Measurements from ENCODE around the gene GCN1.

The GCN1 gene

DNA sequence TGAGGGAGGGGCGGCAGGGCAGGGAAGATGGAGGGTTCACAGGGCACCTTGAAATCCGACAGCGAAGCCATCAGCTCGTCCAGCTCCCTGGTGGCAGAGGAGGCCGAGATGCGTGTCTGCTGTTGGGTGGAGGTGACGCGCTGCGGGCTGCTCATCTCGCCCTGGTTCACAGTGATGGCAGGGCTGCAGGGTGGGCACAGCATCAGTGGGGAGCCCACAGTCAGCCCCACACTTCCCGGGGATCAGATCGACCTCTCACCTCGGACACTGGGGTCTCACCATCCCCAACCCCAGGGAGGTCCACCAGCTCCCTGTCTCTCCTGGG, 27.0 kb upstream of the GCN1 start:
- no peak for DNase-seq (ENCODE audit: low spot score)
- peak overlapping the region; percentile 79 for H3K27ac ChIP-seq
- ChIA-PET POLR2A (ENCODE audit: low non-redundant PET) (interaction anchor here (0.7 kb wide), 1 partner anchor 20 kb away, joined by 3 read pairs; the partner anchor contains the start of gene RPLP0), CTCF (interaction anchor here (0.6 to 0.7 kb wide), 2 partner anchors 233 to 845 kb away, joined by 3 to 7 read pairs; no protein-coding TSS in a partner anchor)
- TF ChIP-seq, protein P1, sequence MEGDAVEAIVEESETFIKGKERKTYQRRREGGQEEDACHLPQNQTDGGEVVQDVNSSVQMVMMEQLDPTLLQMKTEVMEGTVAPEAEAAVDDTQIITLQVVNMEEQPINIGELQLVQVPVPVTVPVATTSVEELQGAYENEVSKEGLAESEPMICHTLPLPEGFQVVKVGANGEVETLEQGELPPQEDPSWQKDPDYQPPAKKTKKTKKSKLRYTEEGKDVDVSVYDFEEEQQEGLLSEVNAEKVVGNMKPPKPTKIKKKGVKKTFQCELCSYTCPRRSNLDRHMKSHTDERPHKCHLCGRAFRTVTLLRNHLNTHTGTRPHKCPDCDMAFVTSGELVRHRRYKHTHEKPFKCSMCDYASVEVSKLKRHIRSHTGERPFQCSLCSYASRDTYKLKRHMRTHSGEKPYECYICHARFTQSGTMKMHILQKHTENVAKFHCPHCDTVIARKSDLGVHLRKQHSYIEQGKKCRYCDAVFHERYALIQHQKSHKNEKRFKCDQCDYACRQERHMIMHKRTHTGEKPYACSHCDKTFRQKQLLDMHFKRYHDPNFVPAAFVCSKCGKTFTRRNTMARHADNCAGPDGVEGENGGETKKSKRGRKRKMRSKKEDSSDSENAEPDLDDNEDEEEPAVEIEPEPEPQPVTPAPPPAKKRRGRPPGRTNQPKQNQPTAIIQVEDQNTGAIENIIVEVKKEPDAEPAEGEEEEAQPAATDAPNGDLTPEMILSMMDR (conservative IDR thresholded peaks at IDR 0.05; ENCODE audit: low read depth), result no peak

DNA sequence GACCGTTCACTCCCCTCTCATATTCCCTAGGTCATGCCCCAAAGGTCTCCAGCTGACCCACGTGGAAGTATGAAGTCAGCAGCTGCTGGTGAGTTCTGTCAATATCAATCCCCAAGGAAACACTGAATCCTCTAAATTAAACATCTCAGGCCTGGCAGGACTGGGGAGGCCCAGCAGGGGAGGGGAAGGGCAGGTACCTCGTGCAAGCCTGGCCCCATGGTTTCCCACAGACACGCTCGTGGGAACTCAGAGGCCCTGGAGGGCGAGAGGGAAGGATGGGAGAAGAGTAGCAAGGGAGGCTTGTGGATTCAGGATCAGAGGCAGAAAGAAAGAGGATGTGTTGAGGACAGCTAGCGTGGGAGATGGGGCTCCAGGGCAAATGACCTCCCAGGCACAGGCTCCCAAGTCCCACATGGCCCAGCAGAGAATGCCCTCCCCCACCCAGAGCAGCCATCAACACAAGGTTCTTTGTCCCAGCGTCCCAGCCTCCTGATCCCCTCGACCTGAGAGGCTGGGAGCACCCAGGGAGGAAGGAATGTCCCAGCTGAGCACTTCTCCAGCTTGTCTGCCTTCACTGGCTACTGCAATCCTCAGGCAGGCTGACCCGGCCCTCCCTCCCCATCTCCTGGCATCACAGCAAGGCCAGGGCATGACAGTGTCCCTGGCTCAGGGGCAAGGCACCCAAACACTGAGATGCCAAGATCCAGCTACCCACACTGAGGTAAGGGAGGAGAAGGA, 26.5 kb upstream of the GCN1 start:
- POLR2A ChIA-PET (ENCODE audit: low non-redundant PET), result interaction anchor here (0.7 to 1.1 kb wide), 2 partner anchors 20 to 71 kb away, joined by 3 read pairs; partner anchors contain the start of genes RNU4-2 and RPLP0
- no peak for DNase-seq (ENCODE audit: low spot score)
- CTCF ChIA-PET, result no interaction called here
- peak overlapping the region; percentile 79 for H3K27ac ChIP-seq
- TF ChIP-seq, protein P1 (conservative IDR thresholded peaks at IDR 0.05; ENCODE audit: low read depth), result no peak

- TF ChIP-seq, protein P1 (conservative IDR thresholded peaks at IDR 0.05; ENCODE audit: low read depth), result no peak
- DNase-seq (ENCODE audit: low spot score), result no peak
- H3K27ac ChIP-seq, result peak overlapping the region; percentile 79
- ChIA-PET POLR2A (ENCODE audit: low non-redundant PET) (no interaction called here), CTCF (interaction anchor here (0.9 to 3.3 kb wide), 3 partner anchors 10 to 83 kb away, joined by 3 to 14 read pairs (median 5); partner anchors contain the start of genes PXN and SIRT4)
Measured at GRCh38 chr12:120218680-120219606, 24.4 kb upstream of the GCN1 start.

GRCh38 chr12:120216742-120217605, 22.5 kb upstream of the GCN1 start:
- DNase-seq (ENCODE audit: low spot score), result no peak
- POLR2A ChIA-PET (ENCODE audit: low non-redundant PET), result interaction anchor here (1.0 kb wide), 1 partner anchor 16 kb away, joined by 4 read pairs; no protein-coding TSS in a partner anchor
- H3K27ac ChIP-seq, result peak overlapping the region; percentile 82
- CTCF ChIA-PET, result interaction anchor here (0.6 to 3.3 kb wide), 3 partner anchors 12 to 97 kb away, joined by 3 to 14 read pairs (median 4); partner anchors contain the start of gene RPLP0
- TF ChIP-seq, protein P1 (conservative IDR thresholded peaks at IDR 0.05; ENCODE audit: low read depth), result no peak

DNA sequence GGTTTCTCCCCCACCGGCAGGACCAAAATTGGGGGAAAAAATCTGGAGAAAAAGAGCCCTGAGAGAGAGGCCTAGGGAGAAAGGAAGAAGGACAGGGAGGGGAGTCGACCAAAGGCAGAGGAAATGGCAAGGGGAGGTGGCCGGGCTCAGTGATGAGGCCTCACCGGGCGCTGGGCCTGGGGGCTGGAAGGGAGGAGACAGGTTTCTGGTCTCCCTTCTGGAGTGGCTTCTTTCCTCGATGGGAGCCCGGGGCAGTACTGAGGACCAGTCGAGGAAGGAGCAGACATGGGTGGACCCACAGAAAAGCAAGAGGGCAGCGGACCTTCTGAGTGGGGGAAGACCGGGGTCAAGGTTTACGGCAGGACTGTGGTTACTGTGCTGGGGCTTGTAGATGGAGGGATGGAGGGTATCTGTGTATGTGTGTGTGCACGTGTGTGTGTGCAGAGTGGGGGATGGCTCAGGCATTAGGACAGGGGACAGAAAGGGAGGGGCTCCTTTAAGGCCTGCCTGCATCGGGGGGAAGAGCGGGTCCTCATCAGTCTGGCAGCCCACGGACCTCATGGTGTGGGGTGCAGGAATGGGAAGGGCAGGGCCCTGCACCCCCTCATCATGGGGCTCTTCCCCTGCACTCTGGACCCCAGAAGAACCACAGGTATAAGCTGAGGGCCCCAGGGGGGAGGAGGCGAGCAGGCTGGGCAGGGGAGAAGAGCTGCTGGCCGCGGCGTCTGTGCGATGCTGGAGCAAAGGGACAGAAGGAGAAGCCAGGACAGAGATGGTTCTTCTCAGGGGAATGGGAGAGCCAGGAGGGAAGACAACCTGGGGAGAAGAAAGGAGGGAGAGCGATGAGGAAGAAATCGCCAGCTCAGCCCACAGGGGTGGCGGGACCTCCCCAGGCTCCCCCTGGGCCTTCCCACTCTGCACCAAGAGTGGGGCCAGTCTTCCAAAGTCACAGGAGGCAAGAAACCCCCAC, 21.5 kb upstream of the GCN1 start:
- POLR2A ChIA-PET (ENCODE audit: low non-redundant PET), result interaction anchor here (1.0 kb wide), 1 partner anchor 15 kb away, joined by 4 read pairs; no protein-coding TSS in a partner anchor
- peak overlapping the region; percentile 82 for H3K27ac ChIP-seq
- DNase-seq (ENCODE audit: low spot score), result no peak
- CTCF ChIA-PET, result interaction anchor here (0.8 kb wide), 1 partner anchor 15 kb away, joined by 4 read pairs; the partner anchor contains the start of gene RPLP0
- TF ChIP-seq, protein P1 (conservative IDR thresholded peaks at IDR 0.05; ENCODE audit: low read depth), result no peak
